ENCODE results near the gene CASK.

CASK gene

GRCh38 chrX:41846714-41847113 lies 76.6 kb downstream of the CASK start:
- Histone ChIP-seq H3K4me3 (replicated peaks; ENCODE audit: insufficient read depth, low read length) (no peak overlapping the region), H3K27me3 (ENCODE audit: insufficient read depth, poor library complexity, severe bottlenecking) (no peaks in the 10 kb centered on the region), H3K27ac (replicated peaks) (no peak overlapping the region)
- TF ChIP-seq GABPA (IDR thresholded peaks at IDR 0.05; ENCODE audit: low read depth) (no peak), CTCF (IDR thresholded peaks at IDR 0.05; ENCODE audit: insufficient read depth, low read length) (no peak), REST (IDR thresholded peaks at IDR 0.05; ENCODE audit: insufficient replicate concordance, low read depth) (no peak), SPI1 (IDR thresholded peaks at IDR 0.05; ENCODE audit: borderline replicate concordance, low read depth) (no peak), POLR2AphosphoS5 (IDR thresholded peaks at IDR 0.05; ENCODE audit: low read depth) (no peak)
- DNase-seq (ENCODE audit: low read depth in 1 of 2, low spot score in 1 of 2): no peak

GRCh38 chrX:41837270-41837944 lies 85.9 kb downstream of the CASK start:
- Histone ChIP-seq H3K27me3 (ENCODE audit: insufficient read depth, poor library complexity, severe bottlenecking) (no peaks in the 10 kb centered on the region), H3K27ac (replicated peaks) (no peak overlapping the region), H3K4me3 (replicated peaks; ENCODE audit: insufficient read depth, low read length) (no peak overlapping the region)
- TF ChIP-seq CTCF (IDR thresholded peaks at IDR 0.05; ENCODE audit: insufficient read depth, low read length) (no peak), REST (IDR thresholded peaks at IDR 0.05; ENCODE audit: insufficient replicate concordance, low read depth) (no peak), GABPA (IDR thresholded peaks at IDR 0.05; ENCODE audit: low read depth) (no peak), SPI1 (IDR thresholded peaks at IDR 0.05; ENCODE audit: borderline replicate concordance, low read depth) (no peak), POLR2AphosphoS5 (IDR thresholded peaks at IDR 0.05; ENCODE audit: low read depth) (no peak)
- no peak for DNase-seq (ENCODE audit: low read depth in 1 of 2, low spot score in 1 of 2)

- Histone ChIP-seq H3K27ac (replicated peaks) (no peak overlapping the region), H3K27me3 (ENCODE audit: insufficient read depth, poor library complexity, severe bottlenecking) (no peaks in the 10 kb centered on the region), H3K4me3 (replicated peaks; ENCODE audit: insufficient read depth, low read length) (no peak overlapping the region)
- no peak for TF ChIP-seq GABPA (IDR thresholded peaks at IDR 0.05; ENCODE audit: low read depth)
- TF ChIP-seq CTCF (IDR thresholded peaks at IDR 0.05; ENCODE audit: insufficient read depth, low read length): no peak
- TF ChIP-seq SPI1 (IDR thresholded peaks at IDR 0.05; ENCODE audit: borderline replicate concordance, low read depth): no peak
- TF ChIP-seq POLR2AphosphoS5 (IDR thresholded peaks at IDR 0.05; ENCODE audit: low read depth): no peak
- no peak for TF ChIP-seq REST (IDR thresholded peaks at IDR 0.05; ENCODE audit: insufficient replicate concordance, low read depth)
- DNase-seq (ENCODE audit: low read depth in 1 of 2, low spot score in 1 of 2): no peak
Measured at GRCh38 chrX:41828826-41829225, 94.5 kb downstream of the CASK start.
